Coronary artery (tissue), 2 donors: Measurements from ENCODE around the gene DDO.

Experiments
- DNase-seq: peaks from one replicate; pipeline ENCODE4 v3.0.0-alpha.2; 2017; ENCODE audit warnings: low spot score
- H3K27ac ChIP-seq, 2 donors: fragments of 200-600 bp; sonication (generic); one replicate each; pipeline ENCODE4 v1.5.1; 2016 to 2019
- H3K4me3 ChIP-seq: fragments of 200-600 bp; sonication (generic); 2 replicates; pipeline ENCODE4 v1.5.1; 2016; ENCODE audit warnings: mild to moderate bottlenecking, moderate library complexity
- TF ChIP-seq, protein P1 (sequence below): fragments of 200-600 bp; sonication (generic); IDR thresholded peaks from one replicate; pipeline ENCODE4 v1.5.1; 2019; ENCODE audit warnings: antibody characterized with exemption

The DDO gene

DNA sequence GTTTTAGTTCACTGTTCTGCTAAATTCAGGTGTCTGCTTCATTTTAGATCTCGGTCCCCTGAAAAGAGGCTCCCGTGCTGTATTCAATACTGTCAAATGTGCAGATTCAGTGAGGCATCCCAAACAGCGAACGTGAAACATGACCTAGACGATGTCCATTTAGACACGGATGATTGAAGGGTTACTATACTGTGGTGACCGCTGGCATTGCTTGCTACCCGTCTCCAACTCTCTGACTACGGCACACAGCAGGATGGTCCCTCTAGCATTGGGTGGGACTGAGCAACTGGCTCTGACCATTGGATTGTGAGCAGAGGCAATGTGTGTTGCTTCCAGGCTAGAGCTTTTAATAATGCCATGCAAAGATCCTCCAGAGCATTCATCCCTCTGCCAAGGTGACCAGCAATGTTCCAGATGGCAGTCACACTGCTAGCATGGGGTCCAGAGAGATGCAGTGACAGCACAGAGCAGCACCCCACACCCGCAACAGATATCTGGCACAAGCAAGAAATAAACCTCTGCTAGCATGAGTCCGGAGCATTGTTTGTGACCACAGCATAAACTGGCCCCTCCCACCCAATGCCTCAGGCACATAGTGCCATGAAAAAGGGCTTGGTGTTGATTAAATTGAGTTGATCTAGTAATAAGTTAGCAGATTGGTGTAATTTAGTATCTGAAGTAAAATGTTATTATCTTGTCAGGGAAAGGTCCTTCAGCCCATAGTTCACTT is 66.2 kb downstream of the DDO start:
- TF ChIP-seq, protein P1, sequence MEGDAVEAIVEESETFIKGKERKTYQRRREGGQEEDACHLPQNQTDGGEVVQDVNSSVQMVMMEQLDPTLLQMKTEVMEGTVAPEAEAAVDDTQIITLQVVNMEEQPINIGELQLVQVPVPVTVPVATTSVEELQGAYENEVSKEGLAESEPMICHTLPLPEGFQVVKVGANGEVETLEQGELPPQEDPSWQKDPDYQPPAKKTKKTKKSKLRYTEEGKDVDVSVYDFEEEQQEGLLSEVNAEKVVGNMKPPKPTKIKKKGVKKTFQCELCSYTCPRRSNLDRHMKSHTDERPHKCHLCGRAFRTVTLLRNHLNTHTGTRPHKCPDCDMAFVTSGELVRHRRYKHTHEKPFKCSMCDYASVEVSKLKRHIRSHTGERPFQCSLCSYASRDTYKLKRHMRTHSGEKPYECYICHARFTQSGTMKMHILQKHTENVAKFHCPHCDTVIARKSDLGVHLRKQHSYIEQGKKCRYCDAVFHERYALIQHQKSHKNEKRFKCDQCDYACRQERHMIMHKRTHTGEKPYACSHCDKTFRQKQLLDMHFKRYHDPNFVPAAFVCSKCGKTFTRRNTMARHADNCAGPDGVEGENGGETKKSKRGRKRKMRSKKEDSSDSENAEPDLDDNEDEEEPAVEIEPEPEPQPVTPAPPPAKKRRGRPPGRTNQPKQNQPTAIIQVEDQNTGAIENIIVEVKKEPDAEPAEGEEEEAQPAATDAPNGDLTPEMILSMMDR, result no peak
- DNase-seq, result no peak
- Histone ChIP-seq H3K27ac (no peak overlapping the region), H3K4me3 (no peak overlapping the region)

DNA sequence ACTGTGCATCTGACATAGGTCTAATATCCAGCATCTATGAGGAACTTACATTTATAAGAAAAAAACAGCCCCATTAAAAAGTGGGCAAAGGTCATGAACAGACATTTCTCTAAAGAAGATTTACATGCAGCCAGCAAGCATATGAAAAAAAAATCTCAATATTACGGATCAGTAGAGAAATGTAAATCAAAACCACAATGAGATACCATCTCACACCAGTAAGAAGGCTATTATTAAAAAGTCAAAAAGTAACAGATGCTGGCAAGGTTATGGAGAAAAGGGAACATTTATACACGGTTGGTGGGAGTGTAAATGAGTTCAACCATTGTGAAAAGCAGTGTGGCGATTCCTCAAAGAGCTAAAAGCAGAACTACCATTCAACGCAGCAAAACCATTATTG is 70.3 kb downstream of the DDO start:
- TF ChIP-seq, protein P1, result no peak
- no peak overlapping the region for H3K27ac ChIP-seq
- H3K4me3 ChIP-seq, result no peak overlapping the region
- DNase-seq, result no peak

DNA sequence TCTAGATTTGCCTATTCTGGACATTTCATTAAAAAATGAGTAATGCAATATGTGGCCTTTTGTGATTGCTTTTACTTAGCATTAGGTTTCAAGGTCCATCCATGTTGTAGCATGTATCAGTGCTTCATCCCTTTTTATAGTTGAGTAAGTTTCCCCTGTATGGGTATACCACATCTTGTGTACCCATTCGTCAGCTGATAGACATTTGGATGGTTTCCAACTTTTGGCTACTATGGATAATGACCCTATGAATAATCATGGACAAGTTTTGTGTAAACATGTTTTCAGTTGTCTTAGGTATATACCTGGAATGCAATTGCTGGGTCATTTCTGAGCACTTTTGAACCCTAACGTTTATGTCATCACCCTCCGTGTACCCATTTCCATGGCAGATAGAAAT is 72.6 kb downstream of the DDO start:
- Histone ChIP-seq H3K4me3 (no peak overlapping the region), H3K27ac (no peak overlapping the region)
- DNase-seq, result no peak
- TF ChIP-seq, protein P1, result no peak
